Activated CD8-positive, alpha-beta memory T cell treated with anti-CD3 and anti-CD28 coated beads, Interleukin-2, amount 50 U/mL, for 24 hours (primary cell): ENCODE measurements around the gene DDX23.

ENCODE experiments used
- DNase-seq: peaks from one replicate; pipeline ENCODE4 v3.0.0-alpha.2; 2020; ENCODE audit errors: extremely low read depth

DDX23 gene

GRCh38 chr12:48823281-48823680, 28.7 kb downstream of the DDX23 start:
- no peak for DNase-seq

DNA sequence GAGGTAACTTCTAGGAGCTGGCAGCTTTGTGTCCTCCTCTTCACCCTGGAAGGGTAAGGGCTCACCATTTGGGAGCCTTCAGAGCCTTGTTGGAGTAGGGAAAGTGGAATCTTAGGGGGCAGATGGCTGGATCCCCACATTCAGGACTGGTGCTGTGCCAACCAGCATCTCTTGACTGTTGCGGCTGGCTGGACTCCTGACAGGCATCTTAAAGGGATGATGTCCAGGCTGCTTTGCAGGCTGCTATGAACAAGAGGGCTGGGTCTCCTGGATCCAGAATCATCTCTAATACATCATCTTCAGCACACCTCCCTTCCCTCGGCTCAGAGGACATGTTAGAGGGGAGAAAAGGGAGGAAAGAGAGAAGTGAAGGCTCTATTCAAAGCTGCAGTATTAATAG, 29.3 kb downstream of the DDX23 start:
- DNase-seq: no peak

GRCh38 chr12:48822139-48822538, 29.8 kb downstream of the DDX23 start:
- no peak for DNase-seq

GRCh38 chr12:48819986-48820725, 31.8 kb downstream of the DDX23 start:
- DNase-seq: no peak

DNA sequence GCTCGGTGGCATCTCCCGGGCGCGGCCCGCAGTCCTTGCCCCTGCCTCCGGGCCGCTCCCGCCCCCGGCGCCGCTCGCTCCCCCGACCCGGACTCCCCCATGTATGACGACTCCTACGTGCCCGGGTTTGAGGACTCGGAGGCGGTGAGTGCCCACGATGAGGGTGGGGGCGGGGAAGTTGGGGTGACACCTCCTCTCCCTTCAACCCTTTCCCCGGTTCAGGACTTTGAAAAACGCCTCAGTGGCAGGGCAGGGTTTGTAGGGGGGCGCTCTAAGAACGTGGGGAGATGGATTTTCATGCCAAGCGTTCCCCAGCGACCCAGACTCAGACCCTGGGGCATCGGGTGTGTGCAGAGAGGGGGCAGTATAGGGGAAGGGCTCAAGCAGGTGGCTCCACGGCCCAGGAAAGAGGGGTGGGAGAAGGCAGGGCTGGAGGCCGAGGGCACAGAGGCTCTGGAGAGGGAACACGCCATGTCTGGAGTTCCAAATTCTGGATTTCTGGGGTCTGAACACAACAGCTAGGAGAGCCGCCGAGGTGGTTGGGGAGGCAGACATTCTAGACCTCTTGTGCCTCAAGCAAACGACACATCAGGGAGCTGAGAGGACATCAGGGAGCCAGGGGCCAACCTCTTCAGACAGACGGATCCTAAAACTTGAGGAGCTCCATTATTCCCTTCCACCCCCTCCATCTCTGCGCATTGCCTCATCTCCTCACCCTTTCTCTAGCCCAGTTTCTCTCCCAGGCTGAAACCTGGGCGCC, 33.0 kb downstream of the DDX23 start:
- no peak for DNase-seq

DNA sequence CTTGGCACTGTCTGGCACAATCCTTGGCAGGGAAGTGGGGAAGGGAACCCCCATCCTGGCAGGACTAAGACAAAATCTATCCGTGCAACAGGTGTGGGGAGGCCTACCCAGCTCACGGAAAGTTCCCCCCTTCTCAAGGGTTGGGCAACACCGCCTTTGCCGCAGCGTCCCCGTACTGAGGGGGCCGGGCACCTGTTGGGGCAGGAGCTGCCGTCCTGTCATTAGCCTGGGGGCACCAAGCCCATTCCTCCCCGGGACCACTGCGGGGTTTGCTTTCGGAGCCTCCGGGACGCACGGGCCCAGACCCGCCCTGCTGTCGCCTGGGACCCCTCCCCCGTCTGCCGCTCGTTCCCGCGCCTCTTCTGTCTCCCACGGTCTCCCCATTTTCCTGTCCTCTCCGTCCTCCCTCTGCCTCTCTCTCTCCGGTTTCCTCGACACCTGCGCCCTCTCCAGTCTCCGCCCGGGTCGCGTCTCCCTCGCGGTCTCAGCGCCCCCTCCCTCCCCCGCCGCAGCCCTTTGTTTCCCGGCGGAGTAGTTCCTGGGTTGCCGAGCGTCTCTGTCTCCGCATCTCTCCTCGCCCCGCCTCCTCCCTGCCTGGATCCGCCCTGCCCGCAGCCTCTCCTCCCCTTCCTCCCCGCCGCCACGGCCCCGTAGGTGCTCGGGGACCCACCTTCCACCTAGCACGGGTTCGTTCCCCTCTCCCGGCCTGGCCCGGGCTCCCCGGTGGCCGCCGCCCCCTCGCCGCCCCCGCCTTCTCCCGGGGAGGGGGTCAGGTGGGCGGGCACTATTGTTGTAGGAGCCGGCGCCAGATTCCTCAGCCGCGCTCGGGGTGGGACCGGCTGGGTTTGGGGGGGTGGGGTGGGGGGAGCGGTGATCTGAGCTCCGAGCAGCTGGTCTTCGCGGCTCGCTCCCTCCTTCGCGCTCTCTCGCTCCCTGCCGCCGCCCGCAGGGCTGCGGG, 33.8 kb downstream of the DDX23 start, which contains the start of gene CACNB3:
Gene CACNB3 (plus strand): TSS at position 624 of the 958 bp plus-strand sequence. CDS start 434 bp downstream, outside the sequence.
- peak; percentile 47 for DNase-seq

- DNase-seq: no peak
These were observed 35.7 kb downstream of the DDX23 start for GRCh38 chr12:48816143-48816854.

DNA sequence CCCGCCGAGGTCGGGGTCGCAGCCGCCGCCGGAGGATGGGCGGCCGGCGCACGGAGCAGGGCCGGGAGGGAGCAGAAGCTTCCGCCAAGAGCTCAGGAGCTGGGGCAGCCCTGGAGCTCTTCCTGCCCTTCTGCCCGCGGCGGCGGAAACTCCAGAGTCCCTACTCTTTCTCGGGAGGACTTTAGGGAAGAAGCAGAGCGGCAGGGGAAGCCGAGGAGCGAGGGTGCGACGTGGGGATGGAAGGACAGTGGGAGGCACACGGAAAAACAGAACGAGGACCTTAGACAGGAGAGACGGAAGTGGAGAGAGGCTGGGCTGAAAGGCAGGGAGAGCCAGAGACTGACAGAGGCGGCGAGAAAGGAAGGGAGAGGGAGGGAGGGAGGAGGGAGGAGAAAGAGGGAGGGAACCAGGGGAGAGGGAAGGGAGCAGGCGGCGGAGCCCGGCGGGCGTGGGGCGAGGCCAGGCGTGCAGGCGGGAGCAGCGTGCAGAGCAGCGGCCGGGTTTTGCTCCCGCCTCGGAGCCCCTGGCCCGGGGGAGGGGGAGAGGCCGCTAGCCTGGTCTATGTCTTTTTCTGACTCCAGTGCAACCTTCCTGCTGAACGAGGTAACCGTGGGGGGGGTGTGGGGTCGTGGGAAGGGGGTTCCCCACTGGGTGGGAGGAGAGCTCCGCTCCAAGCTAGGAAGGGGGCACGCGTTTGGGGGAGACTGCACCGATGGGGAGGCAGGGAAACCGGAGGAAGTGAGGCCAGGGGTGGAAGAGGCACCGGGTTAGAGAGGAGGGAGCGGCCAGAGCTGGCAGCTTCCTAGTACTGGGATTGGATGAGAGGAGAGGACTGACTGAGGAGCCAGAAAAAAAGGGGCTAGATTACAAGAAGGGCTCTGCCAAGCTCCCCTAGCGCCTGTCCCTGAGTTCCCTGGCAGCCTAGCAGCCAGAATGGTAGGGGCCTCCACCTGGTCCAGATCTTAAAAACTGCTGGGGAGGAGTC, 36.5 kb downstream of the DDX23 start:
- no peak for DNase-seq

GRCh38 chr12:48814262-48815125, 37.5 kb downstream of the DDX23 start:
- no peak for DNase-seq

GRCh38 chr12:48813465-48814261, 38.3 kb downstream of the DDX23 start:
- DNase-seq: no peak

GRCh38 chr12:48812389-48812788, 39.6 kb downstream of the DDX23 start:
- no peak for DNase-seq

DNA sequence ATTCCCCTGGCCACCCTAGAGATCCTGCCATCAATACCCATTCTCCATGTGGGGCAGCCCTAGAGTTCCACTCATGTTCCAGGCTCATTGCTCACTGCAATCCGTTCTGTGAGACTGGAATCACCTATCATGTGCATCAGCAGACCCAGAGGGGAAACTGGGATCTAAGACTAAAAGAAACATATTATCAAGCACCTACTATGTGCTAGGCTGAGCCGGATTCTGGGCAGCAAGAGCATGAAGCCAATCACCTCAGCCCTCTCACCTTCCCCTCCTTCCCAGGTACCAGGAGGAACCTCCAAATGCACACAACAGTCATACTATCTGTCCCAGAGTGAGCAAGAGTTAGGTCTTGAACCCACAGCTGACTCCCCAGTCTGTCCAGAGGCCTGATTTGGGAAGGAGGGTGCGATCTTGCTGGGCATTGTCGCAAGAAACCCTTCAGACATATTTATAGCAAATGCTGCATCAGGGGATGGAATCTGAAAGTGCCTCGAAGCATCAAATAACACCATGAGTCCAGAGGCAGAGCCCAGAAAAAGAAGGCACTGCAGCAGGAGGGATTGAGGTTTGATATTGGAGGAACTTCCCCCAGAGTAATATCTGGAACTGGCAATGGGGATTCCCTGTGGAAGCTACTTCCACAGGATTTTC, 40.4 kb downstream of the DDX23 start:
- no peak for DNase-seq

DNA sequence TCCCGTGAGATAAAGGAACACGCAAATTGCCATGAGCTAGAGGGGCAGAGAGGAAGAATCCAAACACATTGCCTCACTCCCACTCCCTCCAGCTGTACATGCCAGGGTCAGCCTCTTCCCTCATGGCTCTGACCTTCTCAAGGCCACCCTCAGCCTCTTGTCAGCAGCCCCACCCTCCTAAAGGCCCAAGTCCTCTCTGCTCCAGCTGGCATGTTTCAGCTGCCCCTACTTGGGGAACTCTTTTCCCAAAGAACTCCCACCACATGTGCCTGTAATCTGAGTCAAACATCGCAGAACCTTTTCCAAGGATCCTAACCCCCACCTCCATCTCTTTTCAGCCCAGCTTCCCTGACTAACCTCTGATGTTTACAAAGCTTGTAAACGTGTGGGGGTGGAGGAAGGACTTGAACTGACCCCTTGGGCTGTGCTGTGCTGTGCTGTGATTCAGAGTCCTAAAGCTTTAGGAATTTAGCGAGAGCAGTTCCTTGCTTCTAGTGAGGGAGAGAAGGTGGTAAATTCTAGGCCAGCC, 41.0 kb downstream of the DDX23 start:
- DNase-seq: no peak

- DNase-seq: no peak
These were observed 44.0 kb downstream of the DDX23 start for GRCh38 chr12:48807981-48808380.

DNA sequence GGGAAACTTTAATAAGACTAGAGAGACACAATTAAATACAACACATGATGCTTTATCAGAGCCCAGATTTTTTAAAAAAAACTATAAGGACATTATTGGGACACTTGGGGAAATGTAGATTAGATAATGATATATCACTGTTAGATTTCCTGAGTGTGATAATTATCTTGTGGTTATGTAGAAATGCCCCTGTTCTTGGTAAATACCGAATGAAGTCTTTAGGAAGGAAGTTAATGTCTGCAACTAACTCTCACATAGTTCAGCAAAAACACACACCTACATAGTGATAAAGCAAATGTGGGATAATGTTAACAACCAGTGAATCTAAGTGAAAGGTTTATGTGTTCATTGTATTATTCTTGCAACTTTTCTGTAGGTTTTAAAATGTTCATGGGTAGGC, 48.3 kb downstream of the DDX23 start:
- DNase-seq: no peak

DNA sequence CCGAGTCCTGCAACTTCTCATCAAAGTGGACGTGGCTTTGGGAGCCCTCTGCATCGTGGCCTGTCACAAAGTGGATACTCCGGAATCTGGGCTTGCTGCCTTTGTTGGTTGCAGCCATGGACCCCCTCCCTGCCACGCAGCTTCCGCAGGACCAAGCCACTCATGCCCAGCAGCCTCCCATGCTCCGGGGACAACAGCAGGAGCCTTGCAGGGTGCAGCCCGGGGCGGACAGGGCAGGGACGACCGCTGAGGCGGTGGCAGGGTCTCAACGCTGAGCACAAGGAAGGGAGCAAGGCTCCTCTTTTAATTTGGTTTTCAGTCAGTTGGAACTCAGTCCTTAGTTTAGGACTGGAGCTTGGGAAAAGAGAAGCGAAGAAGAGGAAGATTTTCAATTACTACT, 51.0 kb downstream of the DDX23 start:
- DNase-seq: no peak

DNA sequence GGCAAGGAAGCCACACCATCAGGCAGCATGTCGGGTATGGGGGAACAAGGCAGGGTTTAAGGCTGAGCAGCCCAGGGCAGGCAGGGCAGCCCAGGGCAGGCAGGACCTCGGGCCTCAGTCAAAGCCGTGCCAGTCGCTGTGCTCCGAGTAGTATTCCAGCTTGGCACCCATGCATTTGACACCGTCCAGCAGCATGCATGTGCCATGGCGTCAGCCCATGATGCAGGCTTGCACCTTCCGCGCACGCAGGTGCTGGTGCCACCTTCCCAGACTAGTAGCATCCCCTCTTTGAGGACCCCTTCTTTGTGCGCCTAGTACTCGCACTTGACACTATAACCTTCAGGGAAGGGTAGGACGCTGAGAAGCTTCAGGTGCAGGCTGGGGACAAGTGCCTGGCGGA, 51.5 kb downstream of the DDX23 start:
- no peak for DNase-seq

GRCh38 chr12:48796976-48797375, 55.0 kb downstream of the DDX23 start:
- no peak for DNase-seq
